Lower leg skin (tissue), 4 donors: ENCODE data around the gene SMC6. TPM values are rescaled to one million over a fixed set of nuclear protein-coding genes. Genes with fewer than 3 reads are reported as not detected.

Experiments used
- DNase-seq, 2 donors: peaks; one replicate each; pipeline ENCODE4 v3.0.0-alpha.2; 2019; ENCODE audit warnings: low spot score in 2 of 2
- H3K4me3 ChIP-seq: fragments of 200-600 bp; sonication (generic); 2 replicates; pipeline ENCODE4 v1.5.1; 2017; ENCODE audit warnings: mild to moderate bottlenecking, low read depth; ENCODE audit not compliant: poor library complexity, severe bottlenecking
- CTCF ChIP-seq, 3 donors: fragments of 450-650 bp; IDR thresholded peaks; one replicate each; pipeline ENCODE4 v1.5.1; 2016; ENCODE audit warnings: antibody characterized with exemption in 3 of 3, mild to moderate bottlenecking in 3 of 3, moderate library complexity in 2 of 3
- POLR2A ChIP-seq, 2 donors: fragments of 450-650 bp; IDR thresholded peaks; one replicate each; pipeline ENCODE4 v1.6.1; 2016 to 2017; ENCODE audit warnings: antibody characterized with exemption in 2 of 2, mild to moderate bottlenecking in 1 of 2, moderate library complexity in 1 of 2
- WGBS, 2 donors: methylation state at CpG; one replicate each; pipeline ENCODE4 v1.1.5; 2018; 5-methylcytosine and 5-hydroxymethylcytosine counted together
- intact Hi-C: fragments of 100-400 bp; cut with DNase I; formaldehyde crosslinking; loops from one replicate; pipeline ENCODE4 v1.15.0; 2023; ENCODE audit warnings: low total_unique reads
- total RNA-seq, 4 donors: library from RNA; depleted of rRNA; stranded (reverse); fragments of >200 nt; gene quantifications; one replicate each; pipeline ENCODE4 v1.1.0, GENCODE V29; 2016

The SMC6 gene
- total RNA-seq, 4 donors from 2014 or later = 14.2 to 17.9 (median 15.4) TPM

- H3K4me3 ChIP-seq = no peak overlapping the region
- 86% methylated on average over 3 of the region's 3 CpGs for WGBS, 2 donors
- intact Hi-C loops = no loop called here
- DNase-seq = no peak
- TF ChIP-seq CTCF (IDR thresholded peaks at IDR 0.05) (no peak), POLR2A (IDR thresholded peaks at IDR 0.05) (no peak)
Measured at GRCh38 chr2:17636257-17636656, 117.4 kb downstream of the SMC6 start.

GRCh38 chr2:17634997-17635396 is 118.6 kb downstream of the SMC6 start:
- WGBS, 2 donors = 64% methylated on average over 4 of the region's 4 CpGs
- no peak for DNase-seq
- intact Hi-C loops = no loop called here
- no peak overlapping the region for H3K4me3 ChIP-seq
- TF ChIP-seq CTCF (IDR thresholded peaks at IDR 0.05) = no peak
- TF ChIP-seq POLR2A (IDR thresholded peaks at IDR 0.05) = no peak

GRCh38 chr2:17630089-17630488 is 123.5 kb downstream of the SMC6 start:
- no peak overlapping the region for H3K4me3 ChIP-seq
- peak in 1 of 2 donors; percentile 29 for DNase-seq
- 92 to 95% methylated on average over 4 of the region's 4 CpGs for WGBS, 2 donors
- no peak for TF ChIP-seq POLR2A (IDR thresholded peaks at IDR 0.05)
- TF ChIP-seq CTCF (IDR thresholded peaks at IDR 0.05) = no peak
- intact Hi-C loops = no loop called here

GRCh38 chr2:17628349-17629261 is 125.0 kb downstream of the SMC6 start:
- peak in 1 of 2 donors; percentile 65 for DNase-seq
- H3K4me3 ChIP-seq = no peak overlapping the region
- WGBS, 2 donors = 54 to 75% methylated on average over 2 of the region's 2 CpGs
- intact Hi-C loops = no loop called here
- TF ChIP-seq CTCF (IDR thresholded peaks at IDR 0.05) (no peak), POLR2A (IDR thresholded peaks at IDR 0.05) (no peak)

- WGBS, 2 donors = 61 to 71% methylated on average over 2 of the region's 2 CpGs
- DNase-seq = no peak
- no peak for TF ChIP-seq CTCF (IDR thresholded peaks at IDR 0.05)
- TF ChIP-seq POLR2A (IDR thresholded peaks at IDR 0.05) = no peak
- intact Hi-C loops = no loop called here
- no peak overlapping the region for H3K4me3 ChIP-seq
Measured at GRCh38 chr2:17627434-17627833, 126.2 kb downstream of the SMC6 start.
